Stimulated activated naive B cell treated with anti-CD40 and anti-IgM and Interleukin-4, amounts not matched to agents 10 μg/mL and 1 μg/mL and 100 μg/mL, for 72 hours (primary cell): ENCODE results near the gene EFR3B.
"Not testable (repeated sequence)": the region's sequence is repeated elsewhere in the genome, so short reads cannot be mapped to it uniquely, and the experiment has no call there.

Source experiments
- ATAC-seq, 2 donors: fragments of 150-1000 bp; cut with Tn5 transposase; replicated peaks; 2 replicates each; pipeline ENCODE4 v1.10.0; 2021; ENCODE audit warnings: moderate library complexity in 1 of 2
- DNase-seq: peaks from one replicate; pipeline ENCODE4 v3.0.0; 2021
- H3K27ac Mint-ChIP-seq: one replicate; pipeline ENCODE4 v1.8.0; 2022; ENCODE audit warnings: mild to moderate bottlenecking, mixed read lengths
- H3K27me3 Mint-ChIP-seq, 2 donors: one replicate each; pipeline ENCODE4 v1.8.0; 2022; ENCODE audit warnings: mixed read lengths in 2 of 2
- H3K36me3 Mint-ChIP-seq, 2 donors: one replicate each; pipeline ENCODE4 v1.8.0; 2022; ENCODE audit warnings: mixed read lengths in 2 of 2, mild to moderate bottlenecking in 1 of 2
- H3K4me1 Mint-ChIP-seq, 2 donors: one replicate each; pipeline ENCODE4 v1.8.0; 2022; ENCODE audit warnings: mixed read lengths in 2 of 2, mild to moderate bottlenecking in 1 of 2
- H3K4me3 Mint-ChIP-seq, 2 donors: one replicate each; pipeline ENCODE4 v1.8.0; 2022; ENCODE audit warnings: mild to moderate bottlenecking in 2 of 2, mixed read lengths in 2 of 2, moderate library complexity in 1 of 2
- H3K9me3 Mint-ChIP-seq, 2 donors: one replicate each; pipeline ENCODE4 v1.8.0; 2022; ENCODE audit warnings: mixed read lengths in 2 of 2, mild to moderate bottlenecking in 1 of 2

EFR3B gene

DNA sequence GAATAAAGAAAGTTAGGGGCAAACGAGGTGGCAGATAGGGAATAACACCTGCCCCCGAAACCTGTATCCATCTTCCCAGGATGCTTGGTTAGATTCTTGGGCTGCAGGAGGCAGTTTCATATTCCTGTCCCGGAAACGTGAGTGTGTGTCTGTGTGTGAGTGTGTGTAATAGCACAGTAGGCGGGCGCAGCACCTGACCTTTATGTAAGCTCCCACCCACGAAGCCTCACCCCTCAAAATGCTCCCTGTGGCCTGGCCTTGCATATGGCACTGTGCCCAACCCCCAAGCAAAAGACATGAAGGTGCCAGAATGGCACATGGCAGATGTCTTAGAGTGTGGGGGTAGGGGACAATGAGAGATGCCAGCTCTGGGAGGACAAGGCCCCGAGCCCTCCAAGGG lies 48.9 kb downstream of the EFR3B start:
- Mint-ChIP-seq H3K4me3 (no peak overlapping the region), H3K36me3 (no peaks in the 10 kb centered on the region), H3K9me3 (no peaks in the 10 kb centered on the region), H3K4me1 (no peaks in the 10 kb centered on the region), H3K27me3 (no peaks in the 10 kb centered on the region), H3K27ac (no peak overlapping the region)
- ATAC-seq (no peak), DNase-seq (no peak)

DNA sequence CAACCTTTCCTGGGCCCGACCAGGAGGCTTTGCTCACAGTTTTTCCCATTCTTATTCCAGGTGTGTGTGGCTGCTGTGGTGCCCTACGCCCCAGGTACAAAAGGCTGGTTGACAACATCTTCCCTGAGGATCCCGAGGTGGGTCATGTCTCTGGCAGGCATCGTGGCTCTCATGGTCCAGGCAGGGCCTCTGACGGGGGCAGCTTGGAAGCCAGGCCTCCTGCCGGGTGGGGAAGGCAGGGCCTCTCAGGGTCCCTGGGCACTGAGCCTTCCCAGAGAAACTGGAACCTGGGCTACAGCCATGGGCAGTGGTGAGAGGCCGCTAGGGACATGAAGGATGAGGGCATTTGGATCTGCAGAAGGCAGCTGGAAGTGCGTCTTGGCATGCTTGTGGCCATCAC lies 49.4 kb downstream of the EFR3B start:
- H3K9me3 Mint-ChIP-seq: no peaks in the 10 kb centered on the region
- DNase-seq (no peak), ATAC-seq (no peak)
- H3K27me3 Mint-ChIP-seq: no peaks in the 10 kb centered on the region
- no peaks in the 10 kb centered on the region for H3K4me1 Mint-ChIP-seq
- no peak overlapping the region for H3K27ac Mint-ChIP-seq
- no peak overlapping the region for H3K4me3 Mint-ChIP-seq
- H3K36me3 Mint-ChIP-seq: no peaks in the 10 kb centered on the region

DNA sequence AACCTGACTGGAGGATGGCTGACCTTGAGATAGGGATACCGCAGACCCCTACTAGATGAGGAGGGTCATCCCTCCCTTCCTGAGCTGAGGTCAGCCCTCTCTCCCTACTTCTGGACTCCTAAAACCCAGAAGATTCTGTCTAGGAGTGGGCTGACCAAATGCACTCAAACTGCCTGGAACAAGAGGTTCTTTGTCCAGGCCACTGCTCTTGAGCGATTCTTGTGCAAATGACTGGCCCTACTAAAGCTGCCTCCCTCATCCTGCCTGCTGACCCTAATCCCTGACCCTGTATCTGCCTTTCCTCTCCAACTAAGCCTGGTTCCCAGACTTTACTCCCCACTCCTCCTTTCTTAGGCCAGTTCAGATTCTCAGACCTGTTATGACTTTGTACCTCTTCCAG lies 56.2 kb downstream of the EFR3B start:
- no peak overlapping the region for H3K27ac Mint-ChIP-seq
- H3K4me1 Mint-ChIP-seq: peaks cover 3 to 12% of the 10 kb centered on the region in 2 donors

DNA sequence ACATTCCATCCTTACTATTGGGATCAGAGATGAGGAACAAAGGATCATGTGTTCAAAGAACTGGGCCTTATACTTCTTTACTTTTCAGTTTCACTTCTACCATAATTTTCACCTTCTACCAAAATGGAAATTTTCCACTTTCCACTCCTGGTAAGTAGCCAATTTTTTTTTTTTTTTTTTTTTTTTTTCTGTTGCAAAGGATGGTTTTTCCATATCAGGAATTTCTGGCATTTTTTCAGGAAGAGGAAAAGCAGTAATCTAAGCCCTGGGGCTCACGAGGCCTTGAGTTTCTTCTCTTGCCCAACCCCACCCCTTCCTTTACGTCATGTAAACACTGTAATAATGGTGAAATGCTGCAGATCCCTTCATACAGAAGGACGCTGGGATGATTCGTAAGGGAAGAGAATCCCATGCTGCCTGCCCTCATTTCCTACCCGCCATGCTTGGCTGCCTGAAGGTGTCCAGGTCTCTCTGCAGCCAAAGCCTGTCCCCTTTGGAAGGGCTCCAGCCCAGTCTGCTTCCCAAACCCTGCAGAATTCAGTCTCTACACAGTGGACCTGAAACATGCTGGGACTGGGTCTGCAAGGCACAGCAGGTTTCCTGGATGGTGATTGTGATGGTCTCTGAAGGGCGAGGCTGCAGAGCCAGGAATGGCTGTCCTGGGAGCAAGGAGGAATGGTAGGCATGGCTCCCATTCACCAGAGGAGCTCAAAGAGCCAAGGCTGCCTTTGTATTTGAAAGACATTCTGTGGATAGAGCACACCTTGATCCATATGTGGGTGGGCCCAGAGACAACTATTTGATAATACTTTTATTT lies 57.0 kb downstream of the EFR3B start:
- H3K27ac Mint-ChIP-seq: no peak overlapping the region

More for the DNA sequence above, 56.2 kb downstream of the EFR3B start:
- DNase-seq (no peak), ATAC-seq (no peak)
- H3K4me3 Mint-ChIP-seq: no peak overlapping the region
- peaks cover 4 to 8% of the 10 kb centered on the region in 2 donors for H3K9me3 Mint-ChIP-seq
- H3K27me3 Mint-ChIP-seq: no peaks in the 10 kb centered on the region
- H3K36me3 Mint-ChIP-seq: peaks cover 0 to 4% of the 10 kb centered on the region in 2 donors

DNA sequence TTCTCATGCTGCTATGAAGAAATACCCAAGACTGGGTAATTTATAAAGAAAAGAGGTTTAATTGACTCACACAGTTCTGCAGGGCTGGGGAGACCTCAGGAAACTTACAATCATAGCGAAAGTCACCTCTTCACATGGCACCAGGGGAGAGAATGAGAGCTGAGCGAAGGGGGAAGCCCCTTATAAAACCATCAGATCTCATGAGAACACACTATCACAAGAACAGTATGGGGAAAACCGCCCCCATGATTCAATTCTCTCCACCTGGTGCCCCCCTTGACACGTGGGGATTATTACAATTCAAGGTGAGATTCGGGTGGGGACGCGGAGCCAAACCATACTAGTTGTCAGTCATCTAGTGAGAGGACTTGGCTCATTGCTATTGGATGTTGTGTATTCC lies 60.5 kb downstream of the EFR3B start:
- H3K9me3 Mint-ChIP-seq, H3K36me3 Mint-ChIP-seq, H3K27me3 Mint-ChIP-seq, H3K27ac Mint-ChIP-seq, DNase-seq, H3K4me3 Mint-ChIP-seq: not testable (repeated sequence)
- peak; percentile 52 to 60 for ATAC-seq
- peaks cover 11 to 29% of the 10 kb centered on the region in 2 donors for H3K4me1 Mint-ChIP-seq

More for the DNA sequence above, 57.0 kb downstream of the EFR3B start:
- Mint-ChIP-seq H3K27me3 (no peaks in the 10 kb centered on the region), H3K9me3 (peaks cover 4 to 8% of the 10 kb centered on the region in 2 donors), H3K36me3 (peaks cover 0 to 4% of the 10 kb centered on the region in 2 donors), H3K4me1 (peaks cover 3 to 13% of the 10 kb centered on the region in 2 donors), H3K4me3 (no peak overlapping the region)
- no peak for DNase-seq
- ATAC-seq: no peak

DNA sequence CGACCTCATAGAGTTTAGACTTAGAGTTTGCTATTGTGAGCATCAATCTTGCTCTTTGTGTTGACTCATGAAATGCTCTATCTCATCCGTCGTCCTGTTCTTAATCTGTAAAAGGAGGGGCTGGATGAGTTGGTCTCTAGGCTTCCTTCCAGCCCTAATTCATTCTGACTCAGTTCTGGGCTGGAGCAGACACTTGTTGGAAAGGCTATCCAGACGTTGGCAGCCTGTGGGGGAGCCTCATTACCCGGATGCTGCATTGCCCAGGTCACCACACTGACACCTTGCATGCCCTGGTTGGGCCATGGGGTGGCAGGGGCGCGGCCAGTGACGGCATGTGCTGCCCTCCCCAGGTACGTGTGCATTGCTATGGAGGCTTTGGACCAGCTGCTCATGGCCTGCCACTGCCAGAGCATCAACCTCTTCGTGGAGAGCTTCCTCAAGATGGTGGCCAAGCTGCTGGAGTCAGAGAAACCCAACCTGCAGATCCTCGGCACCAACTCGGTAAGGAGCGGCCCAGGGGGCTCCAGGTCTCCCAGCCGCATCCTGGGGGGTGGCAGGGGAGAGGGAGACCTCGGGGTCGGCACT lies 61.5 kb downstream of the EFR3B start:
- Mint-ChIP-seq H3K27me3 (no peaks in the 10 kb centered on the region), H3K36me3 (peaks cover 0 to 4% of the 10 kb centered on the region in 2 donors), H3K4me1 (peaks cover 11 to 29% of the 10 kb centered on the region in 2 donors), H3K27ac (no peak overlapping the region), H3K9me3 (peaks cover 4 to 8% of the 10 kb centered on the region in 2 donors), H3K4me3 (no peak overlapping the region)
- DNase-seq (no peak), ATAC-seq (no peak)

DNA sequence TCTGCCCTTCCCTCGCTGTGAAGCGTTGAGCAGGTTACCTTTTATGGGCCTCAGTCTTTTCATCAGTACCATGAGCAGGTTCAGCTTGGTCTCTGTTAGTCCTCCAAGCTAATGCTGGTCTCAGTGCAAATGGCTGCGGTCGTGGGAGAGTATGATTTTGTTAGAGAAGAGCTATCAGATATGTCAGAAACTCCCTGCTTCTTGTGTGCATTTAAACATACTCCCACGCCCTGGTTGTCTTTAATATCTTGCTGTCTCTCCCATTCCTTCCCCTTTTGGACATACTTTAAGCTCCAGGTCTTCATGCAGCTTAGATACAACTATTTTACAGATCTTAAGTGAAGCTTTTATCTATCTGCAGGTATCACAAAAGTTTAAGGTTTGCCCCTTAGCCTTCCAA lies 62.9 kb downstream of the EFR3B start:
- Mint-ChIP-seq H3K27me3 (no peaks in the 10 kb centered on the region), H3K4me3 (no peak overlapping the region), H3K36me3 (peaks cover 0 to 4% of the 10 kb centered on the region in 2 donors), H3K27ac (no peak overlapping the region), H3K4me1 (peaks cover 11 to 29% of the 10 kb centered on the region in 2 donors), H3K9me3 (peaks cover 4 to 8% of the 10 kb centered on the region in 2 donors)
- ATAC-seq (no peak), DNase-seq (no peak)

DNA sequence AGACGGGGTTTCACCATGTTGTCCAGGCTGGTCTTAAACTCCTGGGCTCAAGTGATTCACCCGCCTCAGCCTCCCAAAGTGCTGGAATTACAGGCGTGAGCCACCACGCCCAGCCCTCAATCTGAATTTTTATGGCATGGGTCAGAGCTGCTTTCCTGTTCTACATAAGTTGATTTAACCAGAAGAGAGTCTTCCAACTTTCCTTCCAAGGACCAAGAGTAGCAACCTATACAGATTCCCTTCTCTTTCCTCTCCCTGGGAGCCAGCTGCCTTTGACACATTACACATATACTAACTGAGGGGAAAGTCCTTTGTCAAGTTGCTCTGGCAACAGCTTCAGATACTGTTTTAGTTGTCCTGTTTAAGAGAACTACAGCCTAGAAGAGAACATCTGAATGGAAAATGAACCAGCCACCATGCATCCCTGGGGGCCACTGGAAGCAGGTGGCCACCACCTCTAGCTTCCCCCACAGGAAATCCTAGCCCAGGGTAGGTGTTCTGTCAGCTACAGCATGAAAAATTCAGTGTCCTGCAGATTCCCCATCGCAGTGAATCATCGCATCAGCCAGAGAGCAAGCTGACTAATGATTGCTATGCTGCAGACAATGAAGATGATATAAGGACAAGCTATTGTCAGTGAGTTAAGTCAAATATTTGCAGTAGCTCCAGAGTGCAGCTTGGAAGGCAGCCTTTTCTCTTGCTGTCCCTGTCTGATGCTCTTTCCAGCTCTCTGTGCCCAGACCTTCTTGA lies 63.6 kb downstream of the EFR3B start:
- ATAC-seq: peak; percentile 80 to 90
- Mint-ChIP-seq H3K9me3 (peaks cover 4 to 8% of the 10 kb centered on the region in 2 donors), H3K27ac (peak overlapping the region; percentile 44), H3K4me3 (no peak overlapping the region), H3K36me3 (peaks cover 0 to 4% of the 10 kb centered on the region in 2 donors), H3K4me1 (peaks cover 11 to 29% of the 10 kb centered on the region in 2 donors), H3K27me3 (no peaks in the 10 kb centered on the region)
- peak; percentile 33 for DNase-seq

DNA sequence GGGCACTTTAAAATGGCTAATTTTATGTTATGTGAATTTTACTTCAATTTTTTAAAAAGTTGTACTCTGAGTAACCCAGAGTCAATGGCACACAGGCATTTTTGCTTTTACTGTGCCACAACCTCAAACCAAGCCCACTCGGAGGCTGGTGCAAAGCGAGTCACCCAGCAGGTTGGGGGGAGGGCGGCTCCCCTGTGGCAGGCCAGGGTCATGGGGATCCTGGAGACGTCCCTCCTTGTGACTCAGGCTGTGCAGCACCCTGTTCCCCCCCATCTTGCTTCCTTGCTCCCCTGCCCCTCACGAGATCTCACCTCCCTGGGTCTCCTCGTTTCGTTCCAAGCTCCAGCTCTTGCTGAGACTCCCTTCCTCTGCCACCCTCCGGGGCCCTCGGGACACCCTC lies 67.9 kb downstream of the EFR3B start:
- Mint-ChIP-seq H3K9me3 (no peaks in the 10 kb centered on the region), H3K27ac (no peak overlapping the region), H3K27me3 (peaks cover 0 to 5% of the 10 kb centered on the region in 2 donors), H3K36me3 (no peaks in the 10 kb centered on the region), H3K4me1 (peaks cover 8 to 14% of the 10 kb centered on the region in 2 donors), H3K4me3 (no peak overlapping the region)
- ATAC-seq: no peak
- DNase-seq: no peak

DNA sequence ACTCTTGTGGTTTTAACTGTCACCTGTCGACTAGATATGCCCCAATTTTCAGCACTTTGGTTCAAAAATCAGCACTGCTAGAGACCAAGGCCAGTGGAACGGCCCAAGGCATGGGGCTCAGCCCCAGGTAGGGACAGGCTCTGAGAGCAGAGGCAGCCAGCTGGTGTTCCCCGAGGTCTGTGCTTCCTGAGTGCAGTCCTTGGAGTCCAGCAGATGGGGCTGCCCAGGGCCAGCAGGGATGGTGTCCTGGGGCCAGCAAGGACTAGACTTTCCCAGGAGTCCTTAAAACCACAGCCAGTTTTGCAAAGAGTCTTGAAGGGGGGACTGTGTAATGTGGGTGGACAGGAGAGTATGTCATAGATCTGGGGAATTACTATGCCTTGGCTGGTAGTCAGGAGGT lies 70.2 kb downstream of the EFR3B start:
- DNase-seq: no peak
- Mint-ChIP-seq H3K36me3 (no peaks in the 10 kb centered on the region), H3K4me1 (no peaks in the 10 kb centered on the region), H3K27me3 (peaks cover 0 to 5% of the 10 kb centered on the region in 2 donors), H3K9me3 (no peaks in the 10 kb centered on the region), H3K27ac (no peak overlapping the region), H3K4me3 (no peak overlapping the region)
- no peak for ATAC-seq

DNA sequence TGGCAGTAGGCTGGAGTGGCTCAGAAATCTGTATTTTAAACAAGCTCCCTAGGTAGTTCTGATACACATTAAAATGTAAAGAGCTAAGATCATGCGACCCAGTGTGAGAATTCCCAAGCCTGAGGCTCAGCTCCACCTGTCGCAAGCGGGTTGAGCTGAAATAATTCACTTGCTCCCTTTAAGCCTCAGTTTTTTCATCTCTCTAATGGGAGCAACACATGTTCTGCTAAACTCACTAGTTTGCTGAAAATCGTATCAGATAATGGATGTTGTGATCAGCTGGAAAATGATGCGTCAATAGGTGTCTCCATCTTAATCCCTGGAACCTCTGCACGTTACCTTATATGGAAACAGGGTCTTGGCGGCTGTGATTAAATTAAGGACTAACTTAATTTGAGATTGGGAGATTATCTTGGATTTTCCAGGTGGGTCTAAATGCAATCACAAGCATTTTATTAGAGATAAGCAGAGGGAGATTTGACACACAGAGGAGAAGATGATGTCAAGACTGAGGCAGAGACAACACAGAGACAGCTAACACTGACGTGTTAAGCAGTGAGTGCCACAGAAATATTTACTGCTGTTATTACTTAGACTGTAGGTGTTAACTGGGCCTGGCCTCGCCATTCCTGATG lies 73.5 kb downstream of the EFR3B start:
- H3K4me3 Mint-ChIP-seq: no peak overlapping the region
- DNase-seq (no peak), ATAC-seq (no peak)
- no peak overlapping the region for H3K27ac Mint-ChIP-seq
- peaks cover 0 to 5% of the 10 kb centered on the region in 2 donors for H3K27me3 Mint-ChIP-seq
- H3K36me3 Mint-ChIP-seq: no peaks in the 10 kb centered on the region
- no peaks in the 10 kb centered on the region for H3K4me1 Mint-ChIP-seq
- H3K9me3 Mint-ChIP-seq: no peaks in the 10 kb centered on the region

DNA sequence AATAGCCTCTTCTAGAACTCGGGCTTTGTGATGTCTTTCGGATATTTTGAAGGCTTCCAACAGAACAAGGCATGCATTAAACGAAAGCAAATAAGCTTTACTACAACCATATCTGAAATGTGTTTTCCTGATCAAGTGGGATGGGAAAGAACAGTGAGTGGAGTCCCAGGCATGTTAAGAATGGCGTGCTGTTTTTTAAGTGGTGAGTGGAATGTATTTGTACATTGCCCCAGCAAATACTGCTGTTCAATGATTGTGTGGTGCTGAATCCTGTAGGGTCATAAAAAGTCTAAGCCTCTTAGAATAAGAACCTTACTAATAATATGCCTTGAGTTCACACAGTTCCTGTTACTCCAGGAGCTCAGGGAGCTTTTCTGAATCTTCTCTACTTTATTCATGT lies 74.0 kb downstream of the EFR3B start:
- Mint-ChIP-seq H3K27ac (no peak overlapping the region), H3K9me3 (no peaks in the 10 kb centered on the region), H3K4me3 (no peak overlapping the region), H3K27me3 (peaks cover 0 to 5% of the 10 kb centered on the region in 2 donors), H3K4me1 (no peaks in the 10 kb centered on the region), H3K36me3 (no peaks in the 10 kb centered on the region)
- no peak for ATAC-seq
- DNase-seq: no peak

DNA sequence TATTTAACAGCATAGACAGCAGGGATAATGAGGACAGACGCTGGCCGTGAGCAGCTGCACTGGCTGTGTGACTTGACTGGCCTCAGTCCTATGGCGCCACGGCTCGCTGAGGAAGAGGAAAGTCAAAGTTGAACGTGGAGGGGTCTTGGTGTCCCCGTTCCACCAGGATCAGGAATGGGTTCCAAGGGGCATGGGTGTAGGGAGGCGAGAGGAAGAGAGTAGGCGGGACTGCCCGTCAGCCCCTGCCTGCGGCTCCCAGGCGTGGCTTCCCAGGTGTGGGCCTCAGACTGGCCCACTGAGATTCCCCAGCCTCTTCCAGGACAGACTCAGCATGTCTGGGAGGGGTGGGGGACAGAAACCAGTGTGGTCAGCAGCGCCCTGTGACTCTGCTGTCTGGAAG lies 75.1 kb downstream of the EFR3B start:
- no peak overlapping the region for H3K4me3 Mint-ChIP-seq
- DNase-seq (no peak), ATAC-seq (no peak)
- H3K4me1 Mint-ChIP-seq: no peaks in the 10 kb centered on the region
- no peaks in the 10 kb centered on the region for H3K36me3 Mint-ChIP-seq
- H3K9me3 Mint-ChIP-seq: no peaks in the 10 kb centered on the region
- H3K27me3 Mint-ChIP-seq: no peaks in the 10 kb centered on the region
- H3K27ac Mint-ChIP-seq: no peak overlapping the region

DNA sequence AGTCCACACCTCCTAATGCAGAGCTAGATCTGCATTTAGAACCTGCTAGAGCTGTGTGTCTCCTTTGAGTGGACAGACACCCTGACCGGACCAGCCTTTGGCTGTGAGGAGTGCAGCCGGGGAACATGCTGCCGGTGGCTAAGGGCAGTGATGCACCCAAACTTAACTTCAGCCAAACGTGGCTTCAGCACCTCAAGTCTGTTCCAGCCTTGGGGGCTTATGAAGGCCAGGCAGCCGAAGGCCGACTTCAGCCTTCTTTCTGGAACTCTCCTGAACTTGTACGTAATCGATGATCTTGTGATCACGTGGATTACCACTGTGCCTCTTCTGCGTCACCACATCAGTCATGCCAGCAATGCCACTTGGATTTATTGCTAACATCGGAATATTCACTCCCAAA lies 77.4 kb downstream of the EFR3B start:
- Mint-ChIP-seq H3K4me3 (no peak overlapping the region), H3K4me1 (peaks cover 0 to 5% of the 10 kb centered on the region in 2 donors), H3K9me3 (no peaks in the 10 kb centered on the region), H3K27me3 (peaks cover 0 to 10% of the 10 kb centered on the region in 2 donors), H3K27ac (no peak overlapping the region), H3K36me3 (no peaks in the 10 kb centered on the region)
- no peak for DNase-seq
- ATAC-seq: no peak
